ENCODE data around the gene RBFOX1. TPM values are rescaled to one million over a fixed set of nuclear protein-coding genes. Genes with fewer than 3 reads are reported as not detected.

Gene RBFOX1
- total and polyA plus RNA-seq, 2 experiments from 2014 or later = 5.7 to 7.4 TPM

DNA sequence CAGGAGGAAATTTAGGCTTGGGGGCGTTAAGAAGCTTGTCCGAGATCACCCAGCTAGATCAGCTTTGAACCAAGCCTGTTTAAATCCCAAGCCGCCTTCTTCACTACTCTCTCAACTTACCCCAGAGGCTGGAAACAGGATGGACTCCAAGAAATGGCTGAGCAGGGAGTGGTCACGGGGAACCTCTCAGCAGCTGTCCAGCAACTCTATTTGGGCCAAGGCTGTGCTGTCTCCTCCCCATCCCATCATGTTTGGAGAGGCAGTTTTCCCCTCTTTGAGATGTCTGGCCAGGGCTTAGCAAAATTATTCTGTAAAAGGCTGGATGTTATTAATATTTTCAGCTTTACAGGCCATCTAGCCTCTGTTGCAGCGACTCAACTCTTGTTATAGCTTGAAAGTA lies 305.7 kb downstream of the RBFOX1 start:
- Histone ChIP-seq H3K4me1 (ENCODE audit: low read depth) (no peaks in the 10 kb centered on the region), H3K36me3 (no peaks in the 10 kb centered on the region), H3K27ac (no peak overlapping the region), H3K4me3 (no peak overlapping the region), H3K9me3 (ENCODE audit: low read depth) (no peaks in the 10 kb centered on the region), H3K27me3 (no peaks in the 10 kb centered on the region)
- TF ChIP-seq CTCF (IDR thresholded peaks at IDR 0.05; ENCODE audit: low read depth, low read length) = no peak
- no peak for DNase-seq (ENCODE audit: low read depth in 1 of 2, low spot score in 1 of 2)

GRCh38 chr16:7640334-7640733 lies 307.7 kb downstream of the RBFOX1 start:
- Histone ChIP-seq H3K27ac (no peak overlapping the region), H3K4me1 (ENCODE audit: low read depth) (no peaks in the 10 kb centered on the region), H3K27me3 (no peaks in the 10 kb centered on the region), H3K4me3 (no peak overlapping the region), H3K9me3 (ENCODE audit: low read depth) (no peaks in the 10 kb centered on the region), H3K36me3 (no peaks in the 10 kb centered on the region)
- no peak for DNase-seq (ENCODE audit: low read depth in 1 of 2, low spot score in 1 of 2)
- TF ChIP-seq CTCF (IDR thresholded peaks at IDR 0.05; ENCODE audit: low read depth, low read length) = no peak

DNA sequence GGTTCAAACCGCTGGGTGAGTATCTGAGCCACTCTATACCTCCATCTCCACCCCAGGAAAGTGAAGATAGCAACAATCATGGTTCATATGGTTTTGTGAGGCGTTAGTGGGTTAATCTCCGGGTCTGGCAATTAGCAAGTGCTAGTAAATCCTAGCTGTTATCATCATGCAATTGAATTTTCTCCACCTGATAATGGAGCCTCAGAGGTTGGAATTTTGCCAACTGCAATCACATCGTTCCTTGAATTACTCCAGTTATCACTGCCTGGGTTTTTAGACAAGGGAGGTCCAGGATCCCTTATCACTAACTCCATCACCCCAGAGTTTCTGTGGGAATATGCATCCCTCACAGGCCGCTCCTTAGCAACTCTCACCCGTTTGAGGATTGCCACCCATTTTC lies 311.5 kb downstream of the RBFOX1 start:
- TF ChIP-seq CTCF (IDR thresholded peaks at IDR 0.05; ENCODE audit: low read depth, low read length) = no peak
- no peak for DNase-seq (ENCODE audit: low read depth in 1 of 2, low spot score in 1 of 2)

GRCh38 chr16:7644811-7645210 lies 312.2 kb downstream of the RBFOX1 start:
- DNase-seq (ENCODE audit: low read depth in 1 of 2, low spot score in 1 of 2) = no peak
- Histone ChIP-seq H3K4me1 (ENCODE audit: low read depth) (no peaks in the 10 kb centered on the region), H3K27ac (no peak overlapping the region), H3K4me3 (no peak overlapping the region), H3K9me3 (ENCODE audit: low read depth) (no peaks in the 10 kb centered on the region), H3K36me3 (no peaks in the 10 kb centered on the region), H3K27me3 (no peaks in the 10 kb centered on the region)
- TF ChIP-seq CTCF (IDR thresholded peaks at IDR 0.05; ENCODE audit: low read depth, low read length) = no peak

More for the DNA sequence above, 311.5 kb downstream of the RBFOX1 start:
- Histone ChIP-seq H3K4me1 (ENCODE audit: low read depth) (no peaks in the 10 kb centered on the region), H3K9me3 (ENCODE audit: low read depth) (no peaks in the 10 kb centered on the region), H3K27me3 (no peaks in the 10 kb centered on the region), H3K36me3 (no peaks in the 10 kb centered on the region), H3K4me3 (no peak overlapping the region), H3K27ac (no peak overlapping the region)

DNA sequence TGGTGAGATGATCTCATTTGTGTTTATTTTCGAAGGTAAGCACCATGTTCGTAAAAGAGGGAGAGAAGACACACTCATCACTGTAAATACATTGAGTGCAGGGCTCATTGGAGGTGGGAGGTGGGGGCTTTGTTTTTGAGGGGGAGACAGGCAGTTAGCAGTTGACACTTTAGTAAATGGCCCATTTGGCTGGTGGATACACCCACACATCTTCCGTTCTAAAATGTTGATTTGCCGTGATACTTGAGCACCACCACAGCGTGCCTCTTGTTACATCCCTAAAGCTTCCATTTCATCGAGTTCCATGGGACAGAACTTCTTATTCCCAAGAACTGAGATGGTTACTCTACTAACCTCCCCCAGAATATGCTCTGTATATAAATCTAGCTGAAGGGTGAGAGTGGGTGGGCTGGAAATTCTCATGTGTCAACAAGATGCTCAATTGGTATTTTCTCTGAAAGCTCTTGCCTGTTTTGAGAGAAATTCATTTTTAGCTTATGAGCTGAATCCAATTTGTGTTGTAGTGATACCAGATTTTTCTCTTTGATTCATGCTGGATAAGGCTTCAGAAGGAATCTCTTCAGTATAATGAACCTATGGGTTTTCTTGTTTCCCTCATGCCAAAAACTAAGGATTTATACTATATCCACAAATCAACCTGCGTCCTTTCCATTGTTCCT lies 314.3 kb downstream of the RBFOX1 start:
- H3K36me3 ChIP-seq = no peaks in the 10 kb centered on the region
- no peaks in the 10 kb centered on the region for H3K9me3 ChIP-seq (ENCODE audit: low read depth)
- no peak overlapping the region for H3K27ac ChIP-seq
- H3K4me3 ChIP-seq = no peak overlapping the region
- no peaks in the 10 kb centered on the region for H3K4me1 ChIP-seq (ENCODE audit: low read depth)
- H3K27me3 ChIP-seq = no peaks in the 10 kb centered on the region
- no peak for TF ChIP-seq CTCF (IDR thresholded peaks at IDR 0.05; ENCODE audit: low read depth, low read length)
- DNase-seq (ENCODE audit: low read depth in 1 of 2, low spot score in 1 of 2) = no peak
